Measurements from ENCODE around the gene ERG.

DNA sequence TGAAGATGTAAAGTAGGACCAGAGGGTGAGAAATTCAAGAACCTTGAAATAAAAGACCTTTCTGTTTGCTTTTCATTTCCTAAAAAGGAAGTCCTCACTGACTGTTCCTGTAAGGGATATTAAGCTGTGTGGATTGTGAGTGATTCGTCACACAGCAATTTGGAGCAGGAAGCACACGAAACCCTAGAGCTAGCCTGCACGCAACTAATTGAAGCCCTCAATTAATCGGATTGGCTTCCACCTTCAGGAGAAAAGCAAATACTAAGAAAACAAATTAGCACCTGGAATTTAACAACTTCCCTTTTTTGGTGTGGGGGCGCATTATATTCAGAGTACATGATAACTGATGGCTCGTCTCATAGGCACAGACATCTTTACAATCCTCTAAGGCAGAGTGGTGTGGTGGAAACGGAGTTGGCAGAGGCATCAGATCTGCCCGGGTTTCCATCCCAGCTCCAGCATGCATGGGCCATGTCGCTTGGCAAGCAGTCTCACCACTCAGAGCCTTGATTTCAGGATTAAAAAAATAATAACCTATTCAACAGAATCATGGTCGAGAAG lies 146.2 kb downstream of the ERG start:
- TF ChIP-seq, protein P1, sequence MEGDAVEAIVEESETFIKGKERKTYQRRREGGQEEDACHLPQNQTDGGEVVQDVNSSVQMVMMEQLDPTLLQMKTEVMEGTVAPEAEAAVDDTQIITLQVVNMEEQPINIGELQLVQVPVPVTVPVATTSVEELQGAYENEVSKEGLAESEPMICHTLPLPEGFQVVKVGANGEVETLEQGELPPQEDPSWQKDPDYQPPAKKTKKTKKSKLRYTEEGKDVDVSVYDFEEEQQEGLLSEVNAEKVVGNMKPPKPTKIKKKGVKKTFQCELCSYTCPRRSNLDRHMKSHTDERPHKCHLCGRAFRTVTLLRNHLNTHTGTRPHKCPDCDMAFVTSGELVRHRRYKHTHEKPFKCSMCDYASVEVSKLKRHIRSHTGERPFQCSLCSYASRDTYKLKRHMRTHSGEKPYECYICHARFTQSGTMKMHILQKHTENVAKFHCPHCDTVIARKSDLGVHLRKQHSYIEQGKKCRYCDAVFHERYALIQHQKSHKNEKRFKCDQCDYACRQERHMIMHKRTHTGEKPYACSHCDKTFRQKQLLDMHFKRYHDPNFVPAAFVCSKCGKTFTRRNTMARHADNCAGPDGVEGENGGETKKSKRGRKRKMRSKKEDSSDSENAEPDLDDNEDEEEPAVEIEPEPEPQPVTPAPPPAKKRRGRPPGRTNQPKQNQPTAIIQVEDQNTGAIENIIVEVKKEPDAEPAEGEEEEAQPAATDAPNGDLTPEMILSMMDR (IDR thresholded peaks at IDR 0.05): no peak
- no peak for TF ChIP-seq POLR2A (IDR thresholded peaks at IDR 0.05)

Measured in testis (tissue), 2 donors.